Hematopoietic multipotent progenitor cell treated with erythropoietin and hydrocortisone succinate and interleukin-3 and kit ligand, for 6 days (in vitro differentiated cells): ENCODE measurements around the gene KCNA1.

ENCODE experiments used
- DNase-seq: peaks from one replicate; pipeline ENCODE4 v3.0.0-alpha.2; 2015

Gene KCNA1

DNA sequence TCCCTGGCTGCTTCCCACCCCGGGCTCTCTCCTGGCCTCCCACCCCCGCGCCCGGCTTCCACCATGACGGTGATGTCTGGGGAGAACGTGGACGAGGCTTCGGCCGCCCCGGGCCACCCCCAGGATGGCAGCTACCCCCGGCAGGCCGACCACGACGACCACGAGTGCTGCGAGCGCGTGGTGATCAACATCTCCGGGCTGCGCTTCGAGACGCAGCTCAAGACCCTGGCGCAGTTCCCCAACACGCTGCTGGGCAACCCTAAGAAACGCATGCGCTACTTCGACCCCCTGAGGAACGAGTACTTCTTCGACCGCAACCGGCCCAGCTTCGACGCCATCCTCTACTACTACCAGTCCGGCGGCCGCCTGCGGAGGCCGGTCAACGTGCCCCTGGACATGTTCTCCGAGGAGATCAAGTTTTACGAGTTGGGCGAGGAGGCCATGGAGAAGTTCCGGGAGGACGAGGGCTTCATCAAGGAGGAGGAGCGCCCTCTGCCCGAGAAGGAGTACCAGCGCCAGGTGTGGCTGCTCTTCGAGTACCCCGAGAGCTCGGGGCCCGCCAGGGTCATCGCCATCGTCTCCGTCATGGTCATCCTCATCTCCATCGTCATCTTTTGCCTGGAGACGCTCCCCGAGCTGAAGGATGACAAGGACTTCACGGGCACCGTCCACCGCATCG is 1.8 kb downstream of the KCNA1 start:
- DNase-seq: no peak

DNA sequence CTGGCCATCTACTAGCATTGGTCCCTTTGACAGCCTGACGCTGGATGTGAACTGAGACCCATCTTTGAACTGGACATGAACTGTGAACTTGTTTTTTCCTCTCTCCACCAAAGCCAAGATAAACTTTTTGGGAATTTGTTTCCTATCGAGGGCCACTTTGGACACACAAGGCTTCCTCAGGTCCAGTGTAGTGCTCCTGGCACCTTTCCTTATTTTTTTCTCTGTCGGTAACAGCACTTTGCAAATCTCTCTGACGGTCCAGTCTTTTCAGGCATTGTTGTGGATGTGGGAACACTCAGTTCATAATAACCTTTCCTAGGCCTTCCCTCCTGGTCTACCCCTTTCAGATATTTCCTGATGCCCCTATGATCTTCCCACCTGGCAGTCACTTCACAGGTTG is 5.0 kb downstream of the KCNA1 start:
- DNase-seq: no peak

DNA sequence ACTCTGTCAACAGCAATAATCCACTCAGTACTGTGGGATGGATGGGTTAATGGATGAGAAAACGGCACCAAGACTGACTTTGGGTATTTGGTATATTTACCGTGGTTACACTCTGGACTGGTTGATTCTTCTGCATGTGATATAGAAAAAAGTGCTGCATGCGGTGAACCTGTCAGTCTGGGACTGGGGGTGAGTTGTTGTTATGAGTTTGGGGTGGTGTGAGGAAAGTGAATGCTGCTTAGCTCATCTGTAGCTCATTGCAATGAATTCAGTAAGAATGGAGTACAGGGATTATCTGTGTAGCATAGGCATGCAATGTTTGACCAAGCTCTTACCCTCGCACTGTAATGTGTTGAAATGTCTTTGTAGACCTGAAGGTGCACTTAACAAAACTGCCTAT is 6.0 kb downstream of the KCNA1 start:
- DNase-seq: no peak

DNA sequence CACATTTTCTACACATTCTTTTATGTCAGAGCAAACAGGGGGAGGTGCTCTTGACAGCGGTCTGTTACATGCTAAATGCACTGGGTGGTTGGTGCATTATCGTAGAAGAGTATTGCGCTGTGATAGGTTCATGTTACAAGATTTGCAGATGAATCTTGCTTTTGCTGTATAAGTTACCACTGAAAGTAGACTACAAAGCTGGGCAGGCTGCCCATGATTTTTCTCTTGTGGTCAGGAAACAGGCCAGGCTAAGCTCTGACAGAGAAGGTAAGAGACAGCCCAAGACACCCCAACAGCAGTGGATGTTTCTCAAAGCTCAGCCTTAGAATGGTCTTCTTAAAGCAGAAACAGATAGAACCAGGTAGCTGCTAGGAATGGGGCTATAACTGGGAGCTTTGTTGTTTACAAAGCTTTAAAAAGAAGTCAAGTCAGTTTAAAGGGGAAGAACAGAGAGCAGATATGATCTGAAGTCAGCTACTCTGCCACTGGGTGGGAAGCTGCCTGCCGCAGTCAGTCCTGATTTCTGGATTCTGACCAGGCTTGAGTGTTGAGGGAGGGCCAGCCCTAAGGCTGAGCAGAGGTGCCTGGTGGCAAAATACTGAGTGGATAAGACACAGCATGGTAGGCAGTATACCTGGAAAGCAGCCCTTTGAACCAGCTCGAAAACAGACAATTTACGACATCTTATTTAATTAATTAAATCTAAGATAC is 9.4 kb downstream of the KCNA1 start:
- DNase-seq: no peak

DNA sequence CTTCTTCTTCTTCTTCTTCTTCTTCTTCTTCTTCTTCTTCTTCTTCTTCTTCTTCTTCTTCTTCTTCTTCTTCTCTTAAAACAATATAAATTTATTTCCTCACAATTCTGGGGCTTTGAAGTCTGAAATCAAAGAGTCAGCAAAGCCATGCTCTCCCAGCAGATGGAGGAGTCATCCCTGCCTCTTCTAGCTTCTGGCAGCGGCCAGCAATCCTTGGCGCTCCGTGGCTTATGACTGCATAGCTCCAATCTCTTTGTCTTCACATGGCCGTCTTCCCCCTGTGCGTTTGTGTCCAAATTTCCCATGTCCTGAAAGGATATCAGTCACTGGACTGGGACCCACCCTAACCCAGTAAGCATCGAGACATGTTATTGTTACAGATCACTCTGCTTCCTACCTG is 22.9 kb downstream of the KCNA1 start:
- DNase-seq: no peak

DNA sequence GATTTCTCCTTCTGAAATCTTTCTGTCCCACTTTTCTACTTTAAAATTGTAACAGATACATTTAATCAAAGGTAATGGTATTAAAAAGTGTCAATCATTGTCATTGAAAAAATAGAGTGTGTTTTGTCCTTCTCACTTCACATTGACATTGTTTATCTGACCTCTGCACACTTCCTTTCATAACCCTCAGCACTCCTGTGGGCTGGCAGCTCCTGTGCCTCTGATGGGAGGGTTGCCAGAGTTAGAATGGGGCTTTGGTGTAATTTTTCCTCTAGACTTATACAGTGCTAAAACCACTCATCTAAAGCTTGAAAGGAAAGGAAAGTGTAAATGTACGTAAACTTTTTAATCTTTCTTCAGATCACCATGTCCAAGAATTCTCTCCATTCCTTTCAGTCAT is 23.7 kb downstream of the KCNA1 start:
- DNase-seq: peak; percentile 66

DNA sequence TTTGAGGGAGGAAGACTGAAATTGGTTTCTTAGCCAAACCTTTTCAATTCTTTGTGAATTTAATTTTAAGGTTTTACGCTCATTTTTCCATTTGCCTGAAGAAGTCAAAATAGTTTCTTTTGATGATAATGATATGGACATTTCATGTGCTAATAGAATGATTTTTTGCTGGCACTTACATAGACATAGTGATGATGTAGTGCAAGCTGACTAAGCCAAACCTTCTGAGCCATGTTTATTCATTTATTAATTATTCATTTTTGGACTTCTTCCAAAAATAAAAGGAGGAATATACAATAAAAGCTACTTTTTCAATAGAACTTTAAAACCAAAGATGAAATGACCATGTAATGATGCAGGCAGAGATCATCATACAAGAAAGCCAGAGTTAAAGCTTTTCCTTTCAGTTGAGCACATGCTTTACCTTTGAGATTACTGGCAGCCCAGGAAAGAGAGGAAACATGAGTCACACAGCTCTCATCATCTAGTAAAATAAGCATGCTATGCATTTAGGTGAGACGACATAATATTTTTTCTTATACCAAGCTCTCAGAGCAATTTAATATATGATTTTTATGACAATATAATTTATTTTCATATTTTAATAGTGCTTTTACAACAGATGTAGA is 24.8 kb downstream of the KCNA1 start:
- DNase-seq: no peak

DNA sequence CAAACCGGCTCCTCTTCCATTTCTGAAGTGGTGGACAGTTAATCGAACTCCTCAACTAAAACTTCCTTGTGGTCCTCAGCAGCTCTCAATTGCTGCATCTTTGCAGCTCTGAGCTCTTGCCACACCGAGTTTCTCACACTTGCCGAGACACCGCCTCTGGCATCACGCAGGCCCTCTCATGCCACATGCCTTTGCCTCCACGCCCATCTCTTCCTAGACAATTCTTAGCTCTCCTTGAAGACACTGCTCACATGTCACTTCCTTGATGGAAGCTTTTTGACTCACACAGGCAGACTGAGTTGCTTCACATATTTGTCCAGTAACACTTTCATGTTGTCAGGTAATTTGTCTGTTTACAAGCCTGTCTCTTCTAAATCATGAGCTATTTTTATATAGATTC is 29.2 kb downstream of the KCNA1 start:
- DNase-seq: no peak

DNA sequence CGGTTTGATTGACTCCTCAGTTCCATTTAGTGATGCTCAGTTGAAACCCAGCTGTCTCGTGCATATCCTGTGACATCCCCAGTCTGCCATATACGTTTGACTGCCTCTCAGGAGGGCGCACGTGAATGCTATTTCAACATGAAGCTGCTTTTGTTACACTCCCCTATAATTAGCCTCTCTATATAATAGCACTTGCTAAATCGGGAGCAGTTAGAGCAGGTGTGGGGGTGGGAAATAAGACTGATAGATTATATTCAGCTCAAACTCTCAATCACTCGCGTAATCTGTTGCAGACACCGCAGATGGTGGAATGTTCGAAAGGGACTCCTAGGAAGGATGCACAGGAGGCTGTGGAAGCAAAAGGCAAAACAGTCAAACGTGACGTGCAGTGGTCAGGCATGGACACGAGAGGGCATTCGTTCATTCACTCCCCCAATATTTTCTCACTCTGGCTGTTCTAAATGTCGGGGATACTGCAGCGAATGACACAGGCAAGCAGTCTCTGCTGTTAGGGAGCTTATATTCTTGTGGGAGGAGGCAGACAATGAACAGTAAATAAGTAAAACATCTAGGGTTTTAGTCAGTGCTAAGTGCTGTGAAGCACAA is 29.8 kb downstream of the KCNA1 start:
- DNase-seq: no peak

DNA sequence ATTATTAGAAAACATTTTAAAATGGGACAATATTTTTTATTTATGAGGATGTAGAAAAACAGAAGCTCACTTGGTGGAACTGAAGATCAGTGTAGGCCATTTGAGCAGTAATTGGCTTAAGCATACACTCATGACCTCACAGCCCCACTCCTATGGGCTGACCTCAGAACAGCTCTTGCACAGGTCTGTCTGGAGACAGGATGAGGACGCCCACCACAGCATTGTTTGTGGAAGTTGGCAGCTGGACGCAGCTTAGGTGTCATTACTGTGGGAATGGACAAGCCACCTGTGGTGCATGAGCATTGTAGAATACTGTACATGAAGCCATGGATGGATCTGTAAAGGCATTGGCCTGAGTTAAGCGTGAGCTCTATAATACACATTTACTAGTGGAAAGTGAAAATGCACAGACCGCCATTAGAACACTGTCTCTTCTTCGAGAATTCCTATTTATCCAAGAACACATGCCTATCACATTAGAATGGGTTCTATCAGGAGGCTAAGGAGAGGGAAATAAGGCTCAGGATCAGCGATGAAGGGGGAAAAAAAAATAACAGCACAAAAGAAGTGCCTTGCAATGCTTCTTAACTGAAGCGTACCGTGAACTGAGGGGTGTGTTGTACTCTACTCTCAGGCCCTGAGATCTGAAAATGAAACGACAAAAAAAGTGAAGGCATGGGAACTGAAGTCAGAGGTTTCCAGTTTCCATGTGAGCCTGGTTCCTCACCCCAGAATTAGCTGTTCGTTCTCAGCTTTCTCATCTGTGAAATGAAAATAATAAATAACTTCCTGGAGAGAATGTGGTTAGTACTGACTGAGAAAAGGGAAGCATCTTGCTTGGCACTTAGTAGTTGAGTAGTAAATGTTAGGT is 33.6 kb downstream of the KCNA1 start:
- DNase-seq: no peak

DNA sequence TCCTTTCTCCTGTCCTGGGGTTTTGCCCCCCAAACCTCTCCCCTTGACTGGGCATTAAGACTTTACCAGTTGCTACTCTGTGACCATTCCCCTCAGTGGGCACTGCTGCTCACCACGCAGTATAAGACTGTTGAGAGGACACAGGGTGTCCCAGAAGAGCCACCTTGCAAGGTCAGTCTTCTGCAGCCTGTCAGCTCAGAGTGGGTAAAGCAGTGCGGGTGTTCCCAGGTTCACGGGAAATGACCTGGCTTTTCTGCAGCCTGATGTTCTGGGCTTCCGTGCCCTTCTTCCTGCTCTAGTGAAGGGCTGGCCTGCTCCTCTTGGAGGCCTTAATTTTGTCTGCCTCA is 34.2 kb downstream of the KCNA1 start:
- no peak for DNase-seq

DNA sequence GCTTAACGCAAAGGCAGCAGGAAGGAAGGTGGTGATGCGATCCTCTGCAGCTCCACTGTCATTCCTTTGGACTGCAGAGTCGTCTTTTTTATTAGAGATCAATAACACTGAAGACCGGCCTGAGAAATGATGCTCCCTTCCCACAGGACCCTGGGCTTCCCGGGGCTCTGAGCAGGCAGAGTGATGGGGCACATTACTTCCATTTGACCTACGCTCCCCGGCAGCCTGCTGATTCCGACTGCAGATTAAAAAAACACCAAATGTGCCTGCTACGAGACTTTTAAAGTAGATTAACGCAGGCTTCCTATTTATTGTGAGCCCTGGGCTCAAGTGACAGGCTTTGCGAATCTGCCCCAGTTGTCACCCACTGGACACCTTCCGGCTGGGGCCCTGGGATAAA is 37.5 kb downstream of the KCNA1 start:
- DNase-seq: no peak

DNA sequence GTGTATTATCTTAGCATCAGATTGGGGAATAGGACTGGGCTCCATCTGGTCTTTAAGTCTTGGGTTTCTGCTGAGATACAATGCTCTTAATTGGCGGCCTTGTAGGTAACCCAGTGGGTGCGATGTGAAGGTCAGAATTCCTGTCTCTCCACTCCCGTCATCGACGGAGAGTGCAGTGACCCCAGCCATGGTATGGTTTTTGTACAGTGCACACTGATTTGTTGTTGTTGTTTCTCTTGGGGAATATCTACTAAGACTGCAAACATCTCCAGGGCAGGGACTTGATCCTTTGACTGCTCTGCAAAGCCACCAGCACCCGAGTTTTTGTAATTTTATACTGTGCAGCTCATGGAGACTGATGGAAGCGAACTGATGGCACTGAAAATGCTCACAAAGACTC is 41.4 kb downstream of the KCNA1 start:
- no peak for DNase-seq

DNA sequence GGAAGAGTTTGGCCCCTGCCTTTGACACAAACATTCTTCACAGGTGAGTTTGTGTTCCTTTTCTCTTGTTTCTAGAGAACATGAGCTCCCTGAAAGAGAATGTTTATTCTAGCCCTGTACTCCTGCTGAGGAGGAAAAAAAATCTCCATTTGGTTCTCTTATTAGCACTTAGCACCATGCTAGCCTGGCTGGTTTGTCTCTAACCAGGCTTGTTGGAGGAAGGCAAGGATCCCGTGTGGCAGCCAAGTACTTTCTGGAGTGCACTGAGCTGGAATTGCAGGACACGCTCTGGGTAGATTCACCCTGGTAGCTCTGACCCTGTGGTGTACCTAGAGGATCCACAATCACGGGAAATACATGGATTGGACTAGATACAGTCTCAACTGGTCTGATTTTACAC is 41.9 kb downstream of the KCNA1 start:
- DNase-seq: no peak

DNA sequence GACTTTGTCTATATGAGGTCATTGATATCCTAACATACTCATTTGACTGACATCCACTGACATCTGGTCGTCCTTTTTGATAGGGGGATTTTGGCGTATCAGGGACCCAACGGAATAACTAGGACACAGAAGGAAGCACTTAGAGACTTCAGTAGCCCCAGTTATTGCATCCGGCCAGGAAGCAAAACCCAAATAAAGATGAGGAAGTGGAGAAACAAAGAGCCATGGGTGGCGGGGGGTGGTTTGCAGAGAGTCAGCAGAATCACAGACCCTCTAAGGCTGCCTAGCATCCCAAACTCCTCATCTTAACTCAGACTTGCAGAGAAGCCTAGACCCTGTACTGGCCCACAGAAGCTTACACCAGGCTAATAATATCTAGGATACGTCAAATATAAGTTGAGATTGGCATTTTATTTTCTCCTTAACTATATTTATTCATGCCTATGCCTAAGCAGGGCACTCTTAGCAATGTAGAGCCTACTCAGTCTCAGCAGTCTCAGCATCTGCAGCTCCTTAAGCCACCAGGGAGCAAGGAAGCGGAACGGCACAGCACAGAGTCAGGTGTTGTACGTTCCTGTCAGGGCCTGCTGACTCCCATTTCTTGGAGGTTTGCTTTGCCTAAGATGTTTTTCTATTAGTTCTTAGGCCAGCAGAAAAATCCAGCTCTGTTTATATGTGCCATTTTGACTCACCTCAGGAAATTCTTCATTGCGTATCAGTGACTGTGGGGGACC is 45.1 kb downstream of the KCNA1 start:
- no peak for DNase-seq

DNA sequence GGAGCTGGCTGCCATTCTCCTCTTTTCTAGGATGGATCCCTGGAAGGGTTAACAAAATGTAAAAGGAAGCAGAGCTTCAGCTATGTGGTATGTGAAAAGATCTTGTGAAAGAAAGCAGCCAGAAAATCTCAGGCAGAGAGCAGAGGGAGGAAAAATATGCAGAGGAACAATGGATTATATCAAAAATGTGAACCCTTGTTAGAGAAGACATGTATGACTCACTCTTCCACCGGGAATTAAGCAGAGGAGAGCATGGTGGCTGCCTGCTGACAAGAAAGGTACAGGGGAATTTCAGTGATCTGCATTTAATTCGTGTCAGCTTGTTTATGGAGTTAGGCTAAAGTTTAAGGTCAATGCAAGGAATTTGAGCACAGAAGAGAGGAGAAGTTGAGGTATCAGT is 46.3 kb downstream of the KCNA1 start:
- DNase-seq: no peak

DNA sequence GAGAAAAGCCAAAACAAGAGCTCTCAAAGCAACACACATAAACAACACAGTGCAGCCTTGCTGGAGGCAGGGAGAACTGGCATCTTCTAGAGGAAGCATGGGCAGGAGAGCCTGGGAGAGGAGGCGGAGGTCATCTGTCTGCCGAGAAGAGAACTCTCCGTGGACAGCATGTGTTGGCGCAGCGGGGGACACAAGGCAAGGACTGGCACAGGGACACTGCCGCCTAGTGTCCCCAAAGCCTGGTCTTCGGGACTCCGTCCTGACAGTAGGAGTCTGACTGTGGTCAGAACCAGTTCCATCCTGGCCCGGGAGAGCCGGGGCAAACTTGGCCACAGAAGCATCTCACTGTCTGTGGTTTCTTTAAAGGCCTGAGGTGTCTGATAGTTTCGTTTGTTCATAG is 47.3 kb downstream of the KCNA1 start:
- no peak for DNase-seq

DNA sequence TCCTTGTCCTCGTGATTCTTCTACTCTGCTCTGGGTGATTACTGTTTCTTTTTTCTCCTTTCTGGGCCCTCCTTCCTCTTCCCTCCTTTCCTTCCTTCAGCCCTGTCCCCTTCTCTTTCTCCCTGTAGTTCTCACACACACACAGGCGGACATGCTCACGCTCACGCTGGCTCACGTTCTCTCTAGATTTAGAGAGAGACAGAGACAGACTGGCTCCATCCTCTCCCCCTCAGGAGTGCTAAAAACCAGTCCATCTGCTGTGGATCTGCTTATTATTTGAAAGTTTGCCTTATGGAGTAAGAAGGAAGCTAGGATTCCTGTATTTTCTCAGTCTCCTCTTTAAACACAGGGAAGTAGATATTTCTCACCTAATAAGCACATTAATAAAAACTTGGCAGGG is 48.1 kb downstream of the KCNA1 start:
- DNase-seq: no peak

DNA sequence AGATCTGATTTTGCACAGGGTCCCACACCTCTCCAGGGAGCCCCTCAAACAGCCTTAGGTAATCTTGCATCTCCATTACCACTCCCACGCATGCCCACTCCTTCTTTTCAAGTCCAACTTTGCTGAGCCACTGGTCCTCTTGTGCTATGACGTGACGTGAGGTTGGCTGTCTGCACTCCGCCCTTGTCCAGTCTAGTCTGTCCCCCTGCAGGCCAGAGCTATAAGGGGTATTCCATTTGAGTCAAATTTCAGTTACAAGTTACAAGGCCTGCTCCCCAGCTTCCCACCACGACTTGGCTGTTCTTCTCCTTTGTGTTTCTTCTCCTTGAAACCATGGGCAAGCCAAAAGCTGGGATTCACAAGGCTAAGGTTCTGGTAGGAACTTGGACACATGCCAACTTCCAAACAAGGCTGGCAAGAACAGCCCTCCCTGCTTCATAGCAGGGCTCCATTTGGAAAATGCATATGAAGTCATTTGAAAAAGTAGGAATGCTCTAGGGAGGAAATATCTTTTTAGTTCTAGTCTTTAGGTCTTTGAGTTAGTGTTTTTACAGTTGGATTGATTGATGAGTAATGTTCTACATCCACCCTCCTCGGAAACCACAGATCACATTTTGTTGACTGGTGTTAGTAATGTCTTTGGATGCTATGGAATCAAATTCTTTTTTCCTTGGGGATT is 49.1 kb downstream of the KCNA1 start:
- no peak for DNase-seq

DNA sequence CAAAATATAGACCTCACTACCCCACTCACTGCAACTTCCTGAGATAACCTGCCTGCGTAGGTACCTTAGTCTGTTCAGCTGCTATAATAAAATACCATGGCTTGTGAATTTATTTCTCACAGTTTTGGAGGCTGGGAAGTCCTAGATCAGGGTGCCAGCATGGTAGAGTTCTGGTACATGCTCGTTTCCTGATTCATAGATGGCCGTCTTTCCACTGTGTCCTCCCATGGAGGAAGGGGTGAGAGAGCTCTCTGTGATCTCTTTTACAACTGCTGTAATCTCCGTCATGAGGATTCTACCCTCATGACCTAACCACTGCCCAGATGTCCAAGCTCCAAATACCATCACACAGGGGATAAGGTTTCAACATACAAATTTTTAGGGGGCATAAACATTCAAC is 49.7 kb downstream of the KCNA1 start:
- no peak for DNase-seq

DNA sequence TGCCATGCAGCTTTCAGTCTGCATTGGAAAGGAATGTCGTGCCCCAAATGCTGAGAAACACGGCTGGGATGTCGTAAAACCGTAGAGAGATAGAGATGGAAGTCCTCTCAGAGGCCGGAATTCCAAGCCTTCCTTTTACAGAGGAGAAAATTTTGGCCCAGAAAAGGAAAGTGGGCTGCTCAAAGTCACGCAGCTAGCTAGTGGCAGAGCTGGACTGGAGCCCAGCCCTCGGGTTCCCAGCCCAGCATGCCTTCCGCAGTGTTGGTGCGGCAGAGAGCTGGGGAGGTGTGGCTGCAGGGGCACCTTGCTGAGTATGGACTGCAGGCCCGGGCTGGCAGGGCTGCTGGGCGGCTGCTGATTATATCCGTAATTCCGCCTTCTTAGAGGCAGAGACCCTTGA is 50.3 kb downstream of the KCNA1 start:
- DNase-seq: no peak

DNA sequence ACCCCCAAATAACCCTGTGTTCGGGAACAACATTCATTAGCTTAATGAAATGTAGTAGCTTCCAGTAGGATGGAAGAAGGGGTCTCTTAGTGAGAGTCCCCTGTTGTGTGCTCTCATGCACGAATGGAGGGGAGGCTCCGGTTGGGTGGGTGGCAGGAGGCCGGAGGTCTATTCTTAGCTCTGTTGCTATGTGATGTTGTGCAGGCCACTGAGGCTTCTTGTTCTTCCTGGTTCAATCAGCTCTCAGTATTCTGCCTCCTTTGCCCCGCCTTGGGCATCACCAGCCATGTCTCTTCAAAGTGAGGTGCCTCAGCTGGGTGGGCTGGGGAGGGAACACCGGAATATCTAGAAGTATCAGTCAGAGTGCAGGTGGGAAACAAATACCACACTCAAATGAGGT is 50.8 kb downstream of the KCNA1 start:
- no peak for DNase-seq
